ENCODE measurements around the gene TEX29. TPM values are rescaled to one million over a fixed set of nuclear protein-coding genes. Genes with fewer than 3 reads are reported as not detected.

TEX29 gene
- total and polyA plus RNA-seq, 7 donors, result 0.79 to 2.1 (median 1.5) TPM; not detected in 4

DNA sequence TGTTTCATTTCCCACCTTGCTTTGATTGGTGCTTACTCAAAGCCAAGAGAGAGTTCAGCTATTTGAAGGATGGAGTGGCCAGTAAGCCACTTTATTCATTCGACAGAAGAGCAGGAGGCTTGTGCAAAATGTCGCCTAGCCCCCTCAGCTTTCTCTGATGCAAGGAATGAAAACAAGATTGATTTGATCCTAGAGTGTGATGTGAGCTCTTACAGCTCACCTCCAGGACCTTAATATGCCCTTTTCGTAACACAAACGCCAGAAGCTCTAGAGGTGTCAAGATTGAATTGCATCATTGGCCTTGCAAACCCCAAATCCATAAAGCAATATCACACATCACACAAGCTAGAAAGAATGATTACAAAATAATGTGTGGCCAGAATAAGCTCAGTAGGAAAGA is 36.4 kb downstream of the TEX29 start:
- intact Hi-C loops (cut with DNase I), result no loop called here
- Histone ChIP-seq H3K4me3 (no peak overlapping the region), H3K9me3 (no peaks in the 10 kb centered on the region), H3K36me3 (no peaks in the 10 kb centered on the region), H3K27me3 (peaks cover 0 to 7% (median 0%) of the 10 kb centered on the region in 3 donors), H3K27ac (no peak overlapping the region), H3K4me1 (no peaks in the 10 kb centered on the region)
- TF ChIP-seq POLR2AphosphoS5 (IDR thresholded peaks at IDR 0.05), result no peak
- TF ChIP-seq EP300 (IDR thresholded peaks at IDR 0.05), result no peak
- TF ChIP-seq, protein P1, sequence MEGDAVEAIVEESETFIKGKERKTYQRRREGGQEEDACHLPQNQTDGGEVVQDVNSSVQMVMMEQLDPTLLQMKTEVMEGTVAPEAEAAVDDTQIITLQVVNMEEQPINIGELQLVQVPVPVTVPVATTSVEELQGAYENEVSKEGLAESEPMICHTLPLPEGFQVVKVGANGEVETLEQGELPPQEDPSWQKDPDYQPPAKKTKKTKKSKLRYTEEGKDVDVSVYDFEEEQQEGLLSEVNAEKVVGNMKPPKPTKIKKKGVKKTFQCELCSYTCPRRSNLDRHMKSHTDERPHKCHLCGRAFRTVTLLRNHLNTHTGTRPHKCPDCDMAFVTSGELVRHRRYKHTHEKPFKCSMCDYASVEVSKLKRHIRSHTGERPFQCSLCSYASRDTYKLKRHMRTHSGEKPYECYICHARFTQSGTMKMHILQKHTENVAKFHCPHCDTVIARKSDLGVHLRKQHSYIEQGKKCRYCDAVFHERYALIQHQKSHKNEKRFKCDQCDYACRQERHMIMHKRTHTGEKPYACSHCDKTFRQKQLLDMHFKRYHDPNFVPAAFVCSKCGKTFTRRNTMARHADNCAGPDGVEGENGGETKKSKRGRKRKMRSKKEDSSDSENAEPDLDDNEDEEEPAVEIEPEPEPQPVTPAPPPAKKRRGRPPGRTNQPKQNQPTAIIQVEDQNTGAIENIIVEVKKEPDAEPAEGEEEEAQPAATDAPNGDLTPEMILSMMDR (IDR thresholded peaks at IDR 0.05), result no peak
- TF ChIP-seq POLR2A (IDR thresholded peaks at IDR 0.05), result no peak
- whole genome bisulfite sequencing, 2 donors, result 82 to 90% methylated on average over 4 of the region's 4 CpGs
- no peak for DNase-seq

DNA sequence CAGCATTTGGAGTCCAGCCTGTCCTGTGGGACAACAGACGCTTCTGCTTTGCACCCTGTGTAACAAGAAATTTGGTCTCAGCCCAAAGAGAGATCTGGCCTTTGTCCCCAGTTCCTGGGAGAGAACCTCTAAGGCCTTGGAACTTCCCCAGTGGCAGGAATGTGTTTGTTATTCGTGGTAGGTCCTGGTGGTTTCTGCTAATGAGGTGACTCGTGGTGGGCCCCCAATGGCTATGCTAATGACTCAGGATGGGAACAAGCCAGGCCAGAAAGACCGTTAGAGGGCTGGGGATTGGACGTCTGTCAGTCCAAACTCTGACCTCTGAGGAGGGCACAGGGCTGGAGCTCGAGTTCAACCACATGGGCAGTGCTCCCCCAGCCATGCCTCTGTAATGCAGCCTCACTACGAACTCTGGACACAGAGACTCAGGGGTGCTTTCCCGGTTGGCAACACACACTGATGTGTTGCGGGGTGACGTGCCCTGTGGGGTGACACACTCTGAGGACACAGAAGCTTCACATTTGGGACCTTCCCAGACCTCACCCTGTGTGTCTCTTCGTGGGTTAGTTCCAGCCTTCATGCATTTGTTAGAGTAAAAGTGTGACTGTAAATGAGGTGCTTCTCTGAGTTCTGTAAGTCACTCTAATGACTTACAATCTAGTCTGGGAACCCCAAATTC is 38.9 kb downstream of the TEX29 start:
- Histone ChIP-seq H3K4me1 (no peaks in the 10 kb centered on the region), H3K9me3 (no peaks in the 10 kb centered on the region), H3K27me3 (peaks cover 0 to 14% (median 0%) of the 10 kb centered on the region in 3 donors), H3K4me3 (no peak overlapping the region), H3K27ac (no peak overlapping the region), H3K36me3 (no peaks in the 10 kb centered on the region)
- no peak for TF ChIP-seq POLR2AphosphoS5 (IDR thresholded peaks at IDR 0.05)
- no peak for TF ChIP-seq EP300 (IDR thresholded peaks at IDR 0.05)
- TF ChIP-seq, protein P1 (IDR thresholded peaks at IDR 0.05), result no peak
- TF ChIP-seq POLR2A (IDR thresholded peaks at IDR 0.05), result no peak
- intact Hi-C loops (cut with DNase I), result no loop called here
- DNase-seq, result no peak
- WGBS, 2 donors, result 53 to 68% methylated on average over 11 of the region's 11 CpGs

DNA sequence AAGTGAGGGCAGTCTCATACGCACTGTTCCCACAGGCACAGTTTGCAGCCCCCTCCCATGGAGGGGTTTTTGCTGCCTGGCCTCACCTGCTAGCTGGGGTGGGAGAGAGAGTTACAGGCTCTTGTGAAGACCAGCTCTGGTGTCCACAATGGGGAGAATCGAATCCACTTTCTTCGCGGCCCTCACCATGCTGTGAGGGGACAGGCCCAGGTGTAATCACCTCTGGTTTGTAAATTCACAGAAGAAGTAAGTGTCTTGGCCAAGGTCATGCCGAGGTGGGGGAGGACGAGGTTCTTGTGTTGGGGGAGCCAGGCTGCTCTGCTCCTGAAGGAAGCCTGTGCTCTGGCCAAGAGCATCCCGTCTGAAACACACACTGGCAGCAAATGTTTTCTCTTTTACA is 39.5 kb downstream of the TEX29 start:
- TF ChIP-seq, protein P1 (IDR thresholded peaks at IDR 0.05), result no peak
- TF ChIP-seq POLR2AphosphoS5 (IDR thresholded peaks at IDR 0.05) (no peak), POLR2A (IDR thresholded peaks at IDR 0.05) (no peak), EP300 (IDR thresholded peaks at IDR 0.05) (no peak)
- Histone ChIP-seq H3K9me3 (no peaks in the 10 kb centered on the region), H3K27me3 (peaks cover 0 to 16% (median 0%) of the 10 kb centered on the region in 3 donors), H3K27ac (no peak overlapping the region), H3K4me3 (no peak overlapping the region), H3K4me1 (no peaks in the 10 kb centered on the region), H3K36me3 (no peaks in the 10 kb centered on the region)
- DNase-seq, result no peak
- WGBS, 2 donors, result 71 to 79% methylated on average over 7 of the region's 7 CpGs
- intact Hi-C loops (cut with DNase I), result no loop called here

DNA sequence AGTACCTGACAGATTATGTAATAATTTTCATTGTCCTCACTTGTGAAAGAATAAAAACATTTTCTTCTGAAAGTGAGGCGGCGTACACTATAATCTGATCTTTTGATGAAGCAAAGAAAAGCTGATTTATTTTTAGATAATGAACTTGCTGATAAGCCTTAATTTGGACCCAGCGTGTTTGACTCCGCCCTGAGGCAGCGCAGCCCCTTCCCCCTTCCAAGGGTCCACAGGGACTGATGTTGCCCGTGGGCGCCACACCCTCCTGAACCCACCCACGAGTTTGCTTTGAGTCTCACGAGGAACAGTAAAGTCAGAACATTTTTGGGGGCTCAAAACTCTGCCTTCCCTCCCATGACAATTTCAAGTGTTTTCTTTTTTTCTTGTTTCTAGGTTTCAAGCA is 40.0 kb downstream of the TEX29 start:
- Histone ChIP-seq H3K27ac (no peak overlapping the region), H3K4me3 (no peak overlapping the region), H3K36me3 (no peaks in the 10 kb centered on the region), H3K27me3 (peaks cover 0 to 19% (median 0%) of the 10 kb centered on the region in 3 donors), H3K9me3 (no peaks in the 10 kb centered on the region), H3K4me1 (no peaks in the 10 kb centered on the region)
- 71 to 80% methylated on average over 9 of the region's 9 CpGs for WGBS, 2 donors
- intact Hi-C loops (cut with DNase I), result no loop called here
- DNase-seq, result no peak
- TF ChIP-seq, protein P1 (IDR thresholded peaks at IDR 0.05), result no peak
- TF ChIP-seq POLR2A (IDR thresholded peaks at IDR 0.05) (no peak), EP300 (IDR thresholded peaks at IDR 0.05) (no peak), POLR2AphosphoS5 (IDR thresholded peaks at IDR 0.05) (no peak)
